Neural cell (in vitro differentiated cells): ENCODE data around the gene MYRF. TPM values are rescaled to one million over a fixed set of nuclear protein-coding genes. Genes with fewer than 3 reads are reported as not detected.
A peak's percentile ranks its signal among the peaks of the same experiment; 100 is the strongest.

Source experiments
- H2AFZ ChIP-seq: fragments of 200-600, 300-800 bp; sonication (generic), shearing (Covaris generic); 2 replicates; pipeline ENCODE4 v1.6.0; 2014; ENCODE audit warnings: low read depth, mild to moderate bottlenecking, antibody characterized with exemption, low read length, moderate library complexity
- H3F3A ChIP-seq: fragments of 200-600 bp; shearing (Covaris generic); 2 replicates; pipeline ENCODE4 v1.6.1; 2016; ENCODE audit warnings: mild to moderate bottlenecking, moderate library complexity, mixed read lengths, antibody characterized with exemption, low read length; ENCODE audit not compliant: insufficient read depth, poor library complexity, severe bottlenecking
- H3K27ac ChIP-seq: fragments of 200-600, 300-800 bp; sonication (generic), shearing (Covaris generic); 2 replicates; pipeline ENCODE4 v1.5.1; 2014; ENCODE audit warnings: mild to moderate bottlenecking, low read length, moderate library complexity
- H3K27me3 ChIP-seq: fragments of 300-800, 200-600 bp; sonication (generic), shearing (Covaris generic); 2 replicates; pipeline ENCODE4 v1.6.0; 2014; ENCODE audit warnings: mild to moderate bottlenecking, low read depth, low read length, moderate library complexity; ENCODE audit not compliant: insufficient read depth
- H3K36me3 ChIP-seq: fragments of 300-800, 200-600 bp; sonication (generic), shearing (Covaris generic); 2 replicates; pipeline ENCODE4 v1.5.1; 2014; ENCODE audit warnings: mild to moderate bottlenecking, antibody characterized with exemption, low read length, moderate library complexity; ENCODE audit not compliant: insufficient read depth
- H3K4me2 ChIP-seq: fragments of 300-800, 200-600 bp; sonication (generic), shearing (Covaris generic); 2 replicates; pipeline ENCODE4 v1.6.0; 2014; ENCODE audit warnings: mild to moderate bottlenecking, low read length
- H3K4me3 ChIP-seq: fragments of 300-800, 200-600 bp; sonication (generic), shearing (Covaris generic); 2 replicates; pipeline ENCODE4 v1.5.1; 2014; ENCODE audit warnings: mild to moderate bottlenecking, low read length, moderate library complexity
- H3K79me2 ChIP-seq: fragments of 200-600 bp; shearing (Covaris generic); replicated peaks from 2 replicates; pipeline ENCODE4 v1.6.0; 2014; ENCODE audit warnings: mild to moderate bottlenecking, low read length, moderate library complexity; ENCODE audit not compliant: insufficient read depth
- H3K9ac ChIP-seq: fragments of 300-800, 200-600 bp; sonication (generic), shearing (Covaris generic); 2 replicates; pipeline ENCODE4 v1.6.1; 2016; ENCODE audit warnings: mild to moderate bottlenecking, low read length, mixed read lengths
- H3K9me2 ChIP-seq: fragments of 200-600 bp; shearing (Covaris generic); 2 replicates; pipeline ENCODE4 v1.6.1; 2016; ENCODE audit warnings: mild to moderate bottlenecking, low read length, mixed read lengths; ENCODE audit not compliant: insufficient read depth
- H3K9me3 ChIP-seq: fragments of 200-600, 300-800 bp; sonication (generic), shearing (Covaris generic); 2 replicates; pipeline ENCODE4 v1.6.1; 2016; ENCODE audit warnings: mild to moderate bottlenecking, mixed run types, low read length, moderate library complexity, mixed read lengths
- H4K20me1 ChIP-seq: fragments of 200-600 bp; shearing (Covaris generic); 2 replicates; pipeline ENCODE4 v1.6.1; 2016; ENCODE audit warnings: mild to moderate bottlenecking, mixed run types; ENCODE audit not compliant: insufficient read depth
- CTCF ChIP-seq: fragments of 450-650 bp; IDR thresholded peaks from 2 replicates; pipeline ENCODE4 v1.5.1; 2014; ENCODE audit warnings: antibody characterized with exemption, mild to moderate bottlenecking, moderate library complexity; ENCODE audit not compliant: poor library complexity, severe bottlenecking
- EP300 ChIP-seq: fragments of 450-650 bp; conservative IDR thresholded peaks from 2 replicates; pipeline ENCODE4 v1.6.1; 2014; ENCODE audit warnings: antibody characterized with exemption, mild to moderate bottlenecking, moderate library complexity; ENCODE audit not compliant: poor library complexity, severe bottlenecking
- EZH2 ChIP-seq: fragments of 200-600, 300-800 bp; shearing (Covaris generic), sonication (generic); IDR thresholded peaks from 2 replicates; pipeline ENCODE4 v1.6.1; 2014; ENCODE audit warnings: antibody characterized with exemption, low read length, borderline replicate concordance, mild to moderate bottlenecking; ENCODE audit not compliant: insufficient read depth, poor library complexity, severe bottlenecking
- MXI1 ChIP-seq: fragments of 450-650 bp; conservative IDR thresholded peaks from 2 replicates; pipeline ENCODE4 v1.6.1; 2014; ENCODE audit warnings: antibody characterized with exemption, mild to moderate bottlenecking; ENCODE audit not compliant: poor library complexity, severe bottlenecking
- POLR2AphosphoS5 ChIP-seq: IDR thresholded peaks from 2 replicates; pipeline ENCODE4 v1.6.1; 2012
- RAD21 ChIP-seq: fragments of 450-650 bp; conservative IDR thresholded peaks from 2 replicates; pipeline ENCODE4 v1.6.1; 2014; ENCODE audit warnings: antibody characterized with exemption, mild to moderate bottlenecking, moderate library complexity
- REST ChIP-seq: IDR thresholded peaks from 2 replicates; pipeline ENCODE4 v1.6.1; 2012; ENCODE audit warnings: borderline replicate concordance
- SMC3 ChIP-seq: fragments of 450-650 bp; conservative IDR thresholded peaks from 2 replicates; pipeline ENCODE4 v1.6.1; 2014; ENCODE audit warnings: antibody characterized with exemption, mild to moderate bottlenecking, moderate library complexity; ENCODE audit not compliant: poor library complexity
- TAF1 ChIP-seq: IDR thresholded peaks from 2 replicates; pipeline ENCODE4 v1.6.1; 2012; ENCODE audit warnings: low read depth
- polyA plus RNA-seq: library from polyadenylated mRNA; depleted of rRNA; stranded (reverse); fragments of >200 nt; gene quantifications from 2 replicates; pipeline ENCODE4 v1.2.3, GENCODE V29; 2014

The MYRF gene
- polyA plus RNA-seq, 1 donor from 2014 or later = 0.16 TPM

- Histone ChIP-seq H4K20me1 (no peaks in the 10 kb centered on the region), H3K4me2 (peak overlapping the region; percentile 51), H3K4me3 (peak overlapping the region; percentile 65), H3K27me3 (no peaks in the 10 kb centered on the region), H3K27ac (peak overlapping the region; percentile 42), H3K79me2 (no peaks in the 10 kb centered on the region), H3K9ac (peak overlapping the region; percentile 70), H2AFZ (peak overlapping the region; percentile 33), H3K36me3 (no peaks in the 10 kb centered on the region), H3K9me2 (no peaks in the 10 kb centered on the region), H3K9me3 (no peaks in the 10 kb centered on the region), H3F3A (no peaks in the 10 kb centered on the region)
- TF ChIP-seq TAF1 = no peak
- peak; percentile 72 for TF ChIP-seq POLR2AphosphoS5
- TF ChIP-seq EZH2 = no peak
- peak; percentile 9 for TF ChIP-seq RAD21
- peak; percentile 19 for TF ChIP-seq CTCF
- TF ChIP-seq REST = no peak
- TF ChIP-seq MXI1 = no peak
- no peak for TF ChIP-seq SMC3
- TF ChIP-seq EP300 = no peak
Measured at GRCh38 chr11:61718621-61719302, 33.7 kb upstream of the MYRF start.

- H3K27me3 ChIP-seq = no peaks in the 10 kb centered on the region
- no peak overlapping the region for H3K27ac ChIP-seq
- no peak overlapping the region for H3K4me3 ChIP-seq
- H2AFZ ChIP-seq = no peak overlapping the region
- no peak overlapping the region for H3K4me2 ChIP-seq
- no peaks in the 10 kb centered on the region for H3F3A ChIP-seq
- TF ChIP-seq EZH2 = no peak
- no peak for TF ChIP-seq SMC3
- no peak for TF ChIP-seq REST
- no peak for TF ChIP-seq POLR2AphosphoS5
- TF ChIP-seq TAF1 = no peak
- no peak for TF ChIP-seq MXI1
- TF ChIP-seq EP300 = no peak
- no peaks in the 10 kb centered on the region for H3K9me2 ChIP-seq
- H3K79me2 ChIP-seq = no peaks in the 10 kb centered on the region
- no peak overlapping the region for H3K9ac ChIP-seq
- no peaks in the 10 kb centered on the region for H3K9me3 ChIP-seq
- no peaks in the 10 kb centered on the region for H4K20me1 ChIP-seq
- H3K36me3 ChIP-seq = no peaks in the 10 kb centered on the region
Measured at GRCh38 chr11:61719978-61720377, 32.5 kb upstream of the MYRF start.
